HG03175 (cell line): ENCODE data around the gene VAC14.

Experiments
- ATAC-seq: cut with Tn5 transposase; IDR thresholded peaks from one replicate; pipeline ENCODE4 v1.9.1; 2021; ENCODE audit warnings: mild to moderate bottlenecking, moderate library complexity; ENCODE audit not compliant: unreplicated experiment

The VAC14 gene

GRCh38 chr16:70709942-70710341 is 91.0 kb downstream of the VAC14 start:
- ATAC-seq: no peak

- no peak for ATAC-seq
Measured at GRCh38 chr16:70709457-70709856, 91.5 kb downstream of the VAC14 start.

GRCh38 chr16:70708366-70709246 is 92.4 kb downstream of the VAC14 start:
- ATAC-seq: no peak

DNA sequence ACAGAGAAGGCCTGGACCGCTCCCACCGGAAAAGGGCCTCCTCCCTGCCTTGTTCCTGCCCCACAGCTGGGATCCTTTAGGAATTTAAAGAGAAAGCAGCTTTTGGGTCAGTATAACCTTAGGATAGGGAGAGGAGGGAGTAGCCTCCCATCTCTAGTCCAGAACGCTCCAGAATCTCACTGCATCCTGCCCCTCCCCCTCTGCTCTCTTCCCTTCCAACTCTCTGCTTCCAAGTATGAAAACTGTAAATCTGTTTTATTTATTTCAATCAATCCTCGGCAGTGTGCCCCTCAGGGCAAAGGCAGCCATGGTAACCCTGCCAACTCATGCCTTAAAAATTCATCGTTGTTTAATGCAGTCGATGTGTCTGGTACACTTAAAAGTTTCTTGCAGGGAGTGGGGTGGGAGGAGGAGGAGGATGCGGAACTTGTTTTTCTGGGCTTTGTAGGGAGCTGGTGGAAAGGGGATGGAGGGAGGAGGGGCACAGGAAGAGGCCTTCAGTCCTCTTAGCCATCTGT is 94.0 kb downstream of the VAC14 start:
- no peak for ATAC-seq

- no peak for ATAC-seq
Measured at GRCh38 chr16:70705056-70705455, 95.9 kb downstream of the VAC14 start.

- ATAC-seq: no peak
Measured at GRCh38 chr16:70704586-70704985, 96.4 kb downstream of the VAC14 start.

DNA sequence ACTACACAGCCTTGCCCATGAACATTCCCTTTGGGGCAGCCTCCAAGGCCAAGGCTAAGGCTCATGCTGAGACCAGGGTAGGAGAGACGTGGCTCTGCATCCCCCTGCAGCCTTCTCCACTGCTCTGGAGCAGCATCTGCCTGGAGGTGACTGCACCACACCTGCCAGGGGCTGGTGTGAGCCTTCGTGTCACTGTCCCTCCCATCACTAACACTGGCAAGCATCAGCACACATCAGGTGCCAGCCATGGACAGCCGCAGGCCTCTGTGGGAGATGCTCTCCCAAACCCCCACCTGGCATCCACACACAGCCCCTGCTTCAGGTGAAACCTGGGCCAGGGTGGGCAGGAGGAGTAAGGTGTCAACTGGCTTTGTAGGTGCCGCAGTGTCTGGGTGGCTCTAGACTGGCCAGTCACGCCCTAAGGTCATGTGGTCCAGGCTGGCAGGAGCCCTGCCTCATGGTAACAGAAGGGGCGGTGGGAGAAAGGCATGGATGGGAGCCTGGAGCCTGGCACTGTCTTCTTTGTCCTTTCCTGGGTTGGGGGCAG is 97.0 kb downstream of the VAC14 start:
- ATAC-seq: no peak

DNA sequence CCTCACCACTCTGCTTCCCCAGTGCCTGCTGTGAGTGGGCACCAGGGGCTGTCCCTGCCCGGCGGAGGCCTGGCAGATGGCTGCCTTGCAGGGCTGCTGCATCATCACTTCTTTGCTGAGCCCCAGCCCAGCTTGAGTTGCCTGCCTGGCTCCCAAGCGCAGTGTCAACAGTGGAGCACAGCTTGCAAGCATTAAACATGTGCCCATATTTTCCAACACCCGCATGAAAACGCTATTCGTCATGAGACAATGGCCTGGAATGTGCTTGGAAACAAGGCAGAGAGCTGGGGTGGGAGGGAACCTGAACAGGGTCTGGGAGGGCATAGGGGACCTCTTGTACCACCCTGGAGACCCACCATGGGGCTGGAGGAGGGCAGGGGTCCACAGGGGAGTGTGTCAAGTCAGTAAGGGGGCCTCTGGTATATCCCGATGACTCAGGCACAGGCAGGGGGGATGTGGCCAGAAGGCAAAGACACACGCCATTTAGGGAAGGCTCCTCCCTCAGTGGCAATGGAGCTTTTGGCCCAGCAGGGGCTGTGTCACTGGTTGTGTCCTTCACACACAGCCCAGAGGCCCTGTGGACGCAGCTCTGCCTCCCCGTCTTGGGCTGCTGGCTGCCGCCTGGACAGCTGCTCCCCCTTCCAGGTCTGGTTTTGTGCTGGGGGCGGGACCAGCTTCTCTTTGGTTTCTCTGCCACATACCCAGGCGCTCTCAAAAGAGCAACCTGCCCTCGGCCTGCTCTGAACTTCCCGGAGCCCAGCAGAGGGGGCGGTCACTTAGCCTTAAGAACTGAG is 97.7 kb downstream of the VAC14 start:
- no peak for ATAC-seq

DNA sequence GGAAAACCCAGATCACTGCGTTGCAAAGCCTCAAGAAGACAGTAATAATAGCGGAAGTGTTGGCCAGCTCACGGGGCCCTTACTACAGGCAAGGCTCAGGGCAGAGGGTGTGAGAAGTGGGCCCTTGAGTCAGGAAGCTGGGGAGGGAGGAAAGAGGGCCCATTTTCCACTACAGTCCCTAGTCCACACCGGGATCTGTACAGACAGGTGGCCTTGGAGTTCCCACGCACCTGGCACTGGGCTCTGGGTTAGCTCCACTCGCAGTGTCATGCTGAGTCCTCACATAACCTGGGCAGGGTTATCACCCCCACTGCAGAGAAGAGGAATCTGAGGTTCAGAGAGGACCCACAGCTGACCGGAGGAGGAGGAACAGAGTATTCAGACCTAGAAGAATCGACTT is 98.3 kb downstream of the VAC14 start:
- no peak for ATAC-seq

GRCh38 chr16:70701998-70702397 is 99.0 kb downstream of the VAC14 start:
- ATAC-seq: no peak

GRCh38 chr16:70701596-70701995 is 99.4 kb downstream of the VAC14 start:
- no peak for ATAC-seq

DNA sequence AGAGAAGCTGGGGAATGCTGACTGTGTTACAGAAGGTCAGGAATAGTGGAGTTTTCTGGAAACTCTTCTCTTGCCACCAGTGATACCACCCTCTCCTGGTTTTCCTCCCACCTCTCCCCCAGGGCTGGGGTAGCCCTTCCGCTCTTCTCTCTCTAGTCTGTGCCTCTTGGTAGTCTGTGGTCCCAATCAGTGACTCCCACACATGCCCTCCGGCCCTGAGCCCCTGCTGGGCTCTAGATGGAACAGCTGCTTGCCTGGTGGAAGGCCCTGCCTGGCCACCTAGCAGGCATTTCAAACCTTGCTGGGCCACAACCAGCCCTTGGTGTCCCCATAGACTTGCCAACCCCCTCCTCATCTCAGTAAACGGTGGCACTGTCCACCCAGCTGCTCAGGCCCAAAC is 99.9 kb downstream of the VAC14 start:
- ATAC-seq: no peak

DNA sequence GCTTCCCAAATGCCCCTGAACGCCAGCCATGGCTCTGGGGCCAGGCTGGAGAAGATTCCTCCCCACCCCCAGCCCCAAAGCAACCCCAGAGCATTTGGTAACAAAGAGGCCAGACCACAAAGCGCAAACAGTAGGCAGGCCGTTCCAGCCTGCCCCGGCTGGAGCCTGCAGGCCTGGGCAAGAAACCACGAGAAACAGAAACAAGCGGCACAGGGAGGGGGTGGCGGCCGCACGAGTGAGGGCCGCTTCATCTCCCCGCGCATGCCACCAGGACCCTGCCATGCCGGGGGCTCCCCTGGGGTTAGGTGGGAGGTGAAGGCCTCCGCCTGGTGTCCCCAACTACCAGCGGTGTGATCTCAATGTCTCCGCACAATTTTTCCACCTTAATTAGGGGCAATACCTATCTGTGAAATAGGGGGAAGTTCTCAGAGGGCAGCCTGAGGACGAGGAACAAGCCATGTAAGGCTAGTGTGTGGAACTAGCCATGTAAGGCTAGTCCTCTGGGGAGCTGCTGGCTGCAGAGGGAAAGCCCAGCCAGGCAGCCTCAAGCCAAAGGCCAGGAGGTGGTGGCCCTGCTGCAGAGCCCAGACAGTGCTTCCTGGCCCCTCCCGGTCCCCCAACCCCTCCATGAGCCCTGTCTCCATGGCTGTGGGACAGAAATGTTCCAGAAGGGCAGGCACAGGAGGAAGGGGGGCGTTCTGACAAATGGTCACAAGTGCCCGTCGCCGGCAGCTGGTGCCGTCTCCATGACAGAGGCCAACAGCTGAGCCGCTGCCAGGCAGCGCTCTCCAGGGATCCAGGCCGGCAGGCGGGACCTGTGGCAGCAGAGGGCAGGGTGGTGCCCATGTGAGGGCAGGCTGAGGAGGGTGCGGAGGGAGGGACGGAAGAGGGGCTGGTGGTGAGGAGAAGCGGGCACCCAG is 100.6 kb downstream of the VAC14 start:
- ATAC-seq: no peak

DNA sequence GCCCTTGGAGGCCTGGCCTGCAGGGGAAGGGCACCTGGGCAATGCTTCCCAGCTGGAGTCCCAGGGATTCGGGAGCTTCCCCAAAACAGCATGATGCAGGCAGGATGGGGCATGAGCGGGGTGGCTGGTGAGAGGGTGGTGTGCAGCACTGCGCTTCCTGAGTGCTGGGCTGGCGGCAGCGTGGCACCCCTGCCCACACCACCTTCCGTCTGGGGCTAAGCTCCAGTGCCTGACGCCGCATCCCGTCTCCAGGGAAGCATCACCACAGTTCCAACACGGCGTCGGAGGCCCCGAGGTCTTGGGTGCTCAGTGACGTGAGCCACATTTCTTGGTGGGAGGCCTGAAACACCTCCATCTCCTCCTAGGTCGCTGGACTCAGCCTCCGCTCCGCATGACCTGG is 101.3 kb downstream of the VAC14 start:
- ATAC-seq: no peak

- no peak for ATAC-seq
Measured at GRCh38 chr16:70698901-70699300, 102.1 kb downstream of the VAC14 start.

DNA sequence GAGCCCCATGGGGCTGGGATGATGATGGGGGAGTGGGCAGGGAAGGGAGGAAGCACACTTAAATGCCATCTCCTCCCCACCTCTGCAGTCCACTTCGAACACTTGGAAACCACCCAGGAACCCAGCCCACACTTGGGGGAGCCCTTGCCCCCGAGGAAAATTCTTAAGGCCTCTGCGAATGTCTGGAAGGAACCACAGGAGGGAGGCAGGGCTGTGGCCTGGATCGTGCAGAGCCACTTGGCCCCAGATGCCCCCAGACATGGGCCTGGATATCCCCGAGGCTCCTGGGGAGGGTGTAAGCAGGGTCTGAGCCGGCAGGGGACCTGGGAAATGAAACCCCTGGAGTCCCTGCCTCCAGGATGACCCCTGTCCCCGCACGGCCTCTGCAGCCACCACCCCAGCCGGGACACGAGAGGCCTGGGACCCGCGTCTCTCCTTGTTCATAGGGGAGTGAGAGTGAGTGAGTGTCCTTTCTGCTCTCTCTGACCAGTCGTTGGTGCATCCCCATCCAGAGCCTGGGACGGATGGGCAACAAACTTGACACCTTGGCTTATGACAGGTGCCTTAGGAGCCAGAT is 103.3 kb downstream of the VAC14 start:
- ATAC-seq: no peak

DNA sequence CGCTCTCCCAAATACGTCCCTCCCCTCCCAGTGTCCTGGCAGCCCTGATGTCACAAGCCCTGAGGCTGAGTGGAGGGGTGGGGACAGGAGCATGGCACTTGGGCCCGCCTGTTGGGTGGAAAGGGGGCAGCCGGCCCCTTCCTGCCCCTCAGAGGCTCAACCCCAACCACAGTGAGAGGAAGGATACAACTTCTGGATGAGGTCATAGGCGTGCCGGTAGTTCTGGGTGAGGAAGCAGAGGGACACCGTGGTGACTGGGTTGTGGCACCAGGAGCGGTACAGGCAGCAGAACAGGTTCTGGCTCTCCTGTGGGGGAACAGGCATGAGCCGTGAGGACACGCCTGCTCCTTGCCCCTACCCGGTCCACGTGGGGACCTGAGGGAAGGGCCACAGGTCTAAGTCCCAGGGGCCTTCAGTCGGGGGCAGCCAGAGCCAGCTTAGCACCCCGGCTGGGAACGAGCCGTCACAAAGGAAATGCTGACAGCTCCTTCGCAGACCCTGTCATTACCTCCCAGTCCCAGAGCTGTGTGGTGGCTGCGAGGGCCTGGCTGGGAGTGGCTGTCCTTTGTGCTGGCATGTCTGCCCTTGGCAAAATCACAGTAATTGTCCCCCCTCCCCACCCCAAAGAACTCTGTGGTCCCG is 103.9 kb downstream of the VAC14 start:
- ATAC-seq: no peak

DNA sequence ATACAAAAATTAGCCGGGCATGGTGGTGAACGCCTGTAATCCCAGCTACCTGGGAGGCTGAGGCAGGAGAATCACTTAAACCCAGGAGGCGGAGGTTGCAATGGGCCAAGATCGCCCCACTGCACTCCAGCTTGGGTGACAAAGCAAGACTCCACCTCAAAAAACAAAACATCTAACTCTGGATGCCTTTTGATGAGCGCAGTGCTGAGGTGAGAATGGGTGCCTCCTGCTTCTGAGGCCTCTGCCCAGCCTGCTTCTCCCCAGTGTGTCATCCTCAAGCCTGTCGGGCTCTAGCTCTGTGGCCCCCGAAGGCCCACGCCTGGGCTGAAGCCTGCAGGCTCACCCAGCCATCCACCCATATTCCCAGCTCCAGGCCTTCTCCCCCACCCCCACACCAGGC is 104.6 kb downstream of the VAC14 start:
- ATAC-seq: no peak

- no peak for ATAC-seq
Measured at GRCh38 chr16:70695331-70696070, 105.5 kb downstream of the VAC14 start.
